Gastrocnemius medialis (tissue), 4 donors: ENCODE measurements around the gene NSMCE1. TPM values are rescaled to one million over a fixed set of nuclear protein-coding genes. Genes with fewer than 3 reads are reported as not detected.

Source experiments
- ATAC-seq, 2 donors: fragments of 150-250 bp; one replicate each; pipeline ENCODE4 v1.9.1; 2016
- DNase-seq, 2 donors: peaks; one replicate each; pipeline ENCODE4 v3.0.0-alpha.2; 2019
- H3K27ac ChIP-seq, 4 donors: fragments of 200-600 bp; sonication (generic); 1 replicate in 1 of 4; 2 replicates in 3 of 4; pipeline ENCODE4 v1.5.1; 2016 to 2018; ENCODE audit warnings: mild to moderate bottlenecking in 2 of 4, moderate library complexity in 1 of 4
- H3K27me3 ChIP-seq, 3 donors: fragments of 200-600 bp; sonication (generic) in 2 of 3; 1 replicate in 1 of 3; 2 replicates in 2 of 3; pipeline versions ENCODE4 v1.5.1 to v1.6.0; 2016 to 2019; ENCODE audit warnings: mild to moderate bottlenecking in 1 of 3, moderate library complexity in 1 of 3
- H3K36me3 ChIP-seq, 2 donors: fragments of 200-600 bp; sonication (generic) in 1 of 2; one replicate each; pipeline ENCODE4 v1.5.1; 2017 to 2018
- H3K4me1 ChIP-seq, 2 donors: fragments of 200-600 bp; sonication (generic) in 1 of 2; one replicate each; pipeline ENCODE4 v1.5.1; 2016 to 2017; ENCODE audit warnings: mild to moderate bottlenecking in 2 of 2
- H3K4me3 ChIP-seq, 4 donors: fragments of 200-600 bp; sonication (generic) in 3 of 4; 1 replicate in 1 of 4; 2 replicates in 3 of 4; pipeline ENCODE4 v1.5.1; 2016 to 2019; ENCODE audit warnings: mild to moderate bottlenecking in 2 of 4
- H3K9me3 ChIP-seq, 3 donors: fragments of 200-600 bp; sonication (generic) in 2 of 3; 1 replicate in 1 of 3; 2 replicates in 2 of 3; pipeline ENCODE4 v1.5.1; 2016 to 2019
- POLR2A ChIP-seq, 2 donors: fragments of 450-650 bp; IDR thresholded peaks; one replicate each; pipeline ENCODE4 v1.6.1; 2017; ENCODE audit warnings: antibody characterized with exemption in 2 of 2, mild to moderate bottlenecking in 2 of 2, moderate library complexity in 2 of 2
- in situ Hi-C, 4 donors: fragments of 200-750 bp; cut with MboI; loops; one replicate each; pipeline versions ENCODE4 v1.15.0 to v1.8.0; 2017; ENCODE audit warnings: low sequenced_read_pairs in 4 of 4
- intact Hi-C: fragments of 100-400 bp; cut with DNase I; formaldehyde crosslinking; loops from one replicate; pipeline ENCODE4 v1.15.1; 2023; ENCODE audit warnings: low total_unique reads
- total RNA-seq, 4 donors: library from RNA; depleted of rRNA; stranded (reverse); fragments of >200 nt; gene quantifications; one replicate each; pipeline versions ENCODE4 v1.1.0 to v1.2.3, GENCODE V29; 2016
- TF ChIP-seq, protein P1 (sequence below), 5 experiments: fragments of 450-650 bp in 3 of 5; fragments of 200-600 bp in 2 of 5; sonication (generic) in 2 of 5; IDR thresholded peaks in 4 of 5; conservative IDR thresholded peaks in 1 of 5; 1 replicate in 4 of 5; 2 replicates in 1 of 5; pipeline ENCODE4 v1.5.1; 2016 to 2019; ENCODE audit warnings: antibody characterized with exemption in 5 of 5, mild to moderate bottlenecking in 3 of 5, moderate library complexity in 3 of 5

NSMCE1 gene
- total RNA-seq, 4 donors from 2014 or later = 20.2 to 29.1 (median 22.0) TPM

DNA sequence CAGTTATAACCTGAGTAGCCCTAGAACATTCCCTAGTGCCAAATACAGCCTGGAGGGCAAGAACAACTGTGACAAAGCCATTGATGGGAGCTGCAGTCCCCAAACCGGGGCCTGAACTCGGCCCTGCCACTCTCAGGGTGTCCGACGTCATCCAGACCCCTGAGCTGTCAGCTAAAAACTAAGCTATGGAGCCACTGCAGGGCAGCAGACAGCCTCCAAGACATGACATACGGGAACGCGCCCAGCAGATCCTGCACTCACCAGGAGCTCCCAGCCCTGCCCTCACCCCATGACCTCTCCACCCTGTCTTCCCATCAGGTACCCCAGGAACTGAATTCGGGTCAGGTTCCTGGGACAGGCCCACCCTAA, 36.9 kb downstream of the NSMCE1 start:
- TF ChIP-seq, protein P1, sequence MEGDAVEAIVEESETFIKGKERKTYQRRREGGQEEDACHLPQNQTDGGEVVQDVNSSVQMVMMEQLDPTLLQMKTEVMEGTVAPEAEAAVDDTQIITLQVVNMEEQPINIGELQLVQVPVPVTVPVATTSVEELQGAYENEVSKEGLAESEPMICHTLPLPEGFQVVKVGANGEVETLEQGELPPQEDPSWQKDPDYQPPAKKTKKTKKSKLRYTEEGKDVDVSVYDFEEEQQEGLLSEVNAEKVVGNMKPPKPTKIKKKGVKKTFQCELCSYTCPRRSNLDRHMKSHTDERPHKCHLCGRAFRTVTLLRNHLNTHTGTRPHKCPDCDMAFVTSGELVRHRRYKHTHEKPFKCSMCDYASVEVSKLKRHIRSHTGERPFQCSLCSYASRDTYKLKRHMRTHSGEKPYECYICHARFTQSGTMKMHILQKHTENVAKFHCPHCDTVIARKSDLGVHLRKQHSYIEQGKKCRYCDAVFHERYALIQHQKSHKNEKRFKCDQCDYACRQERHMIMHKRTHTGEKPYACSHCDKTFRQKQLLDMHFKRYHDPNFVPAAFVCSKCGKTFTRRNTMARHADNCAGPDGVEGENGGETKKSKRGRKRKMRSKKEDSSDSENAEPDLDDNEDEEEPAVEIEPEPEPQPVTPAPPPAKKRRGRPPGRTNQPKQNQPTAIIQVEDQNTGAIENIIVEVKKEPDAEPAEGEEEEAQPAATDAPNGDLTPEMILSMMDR (IDR thresholded peaks at IDR 0.05 in 4 of 5, conservative IDR thresholded peaks at IDR 0.05 in 1 of 5) = no peak
- TF ChIP-seq POLR2A (IDR thresholded peaks at IDR 0.05) = no peak
- intact Hi-C loops = no loop called here
- Histone ChIP-seq H3K4me3 (no peak overlapping the region), H3K4me1 (peaks cover 20 to 28% of the 10 kb centered on the region in 2 donors), H3K27ac (no peak overlapping the region), H3K36me3 (peaks cover 0 to 9% of the 10 kb centered on the region in 2 donors), H3K27me3 (no peaks in the 10 kb centered on the region), H3K9me3 (no peaks in the 10 kb centered on the region)
- in situ Hi-C loops = loop anchor here in 2 of 4 donors (5.0 to 25.0 kb wide), 2 partner anchors 131 kb away; no protein-coding TSS in a partner anchor
- ATAC-seq (no peak), DNase-seq (no peak)

DNA sequence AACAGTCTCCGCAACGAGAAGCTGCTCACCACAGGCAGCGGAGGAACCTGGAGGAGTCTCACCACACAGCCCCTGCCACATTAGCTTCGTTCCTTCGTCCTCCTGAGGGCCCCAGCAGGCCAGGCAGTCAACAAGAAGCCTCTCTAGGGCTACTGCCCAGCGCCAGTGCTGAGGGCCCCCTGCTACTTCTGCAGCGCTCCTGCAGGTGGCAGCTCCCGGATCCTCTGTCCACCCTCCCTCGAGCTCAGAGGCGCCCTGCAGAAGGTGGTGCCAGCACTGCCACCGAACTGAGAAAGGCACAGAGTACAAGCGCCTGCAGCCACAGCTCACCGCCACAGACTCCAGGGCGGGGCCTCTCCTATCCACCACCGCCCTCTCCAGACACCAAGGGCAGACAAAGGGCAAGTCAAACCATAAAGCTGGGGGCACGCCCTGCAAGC, 38.0 kb downstream of the NSMCE1 start:
- DNase-seq = no peak
- H3K4me1 ChIP-seq = peaks cover 20% of the 10 kb centered on the region in 2 donors

DNA sequence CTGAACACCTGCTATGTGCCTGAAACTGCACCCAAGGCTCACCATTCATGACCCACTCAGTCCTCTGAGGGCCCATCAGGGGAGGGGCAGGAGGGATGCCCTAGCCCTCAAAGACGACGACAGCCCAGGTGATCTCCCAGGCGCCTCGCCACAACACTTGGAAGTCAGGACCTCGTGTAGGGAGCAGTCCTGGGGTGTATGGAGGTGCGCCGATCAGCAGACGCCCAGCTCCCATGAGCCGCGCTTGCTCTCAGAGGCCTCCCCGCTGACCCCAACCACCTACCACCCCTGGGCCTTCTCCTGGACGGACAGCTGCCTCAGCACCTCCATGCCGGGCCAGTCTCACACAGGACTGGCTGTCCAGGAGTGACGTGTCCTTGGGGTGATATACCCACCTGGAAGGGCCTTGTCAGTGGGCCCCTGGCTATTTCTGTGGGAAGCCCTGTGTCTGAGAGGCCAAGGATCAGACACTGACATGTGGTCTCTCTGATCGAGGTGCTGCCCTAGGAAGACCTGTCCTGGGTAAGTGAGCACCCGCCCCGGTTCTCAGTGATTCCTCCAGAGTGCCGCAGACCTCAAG, 38.6 kb downstream of the NSMCE1 start:
- Histone ChIP-seq H3K27me3 (no peaks in the 10 kb centered on the region), H3K9me3 (no peaks in the 10 kb centered on the region), H3K4me1 (peaks cover 19 to 20% of the 10 kb centered on the region in 2 donors), H3K27ac (peak overlapping the region; percentile 48 to 72 (median 62)), H3K36me3 (peaks cover 0 to 9% of the 10 kb centered on the region in 2 donors), H3K4me3 (no peak overlapping the region)
- no peak for ATAC-seq
- DNase-seq = no peak
- intact Hi-C loops = loop anchor here (1.0 to 2.0 kb wide), 2 partner anchors 27 to 51 kb away; partner anchors contain the start of gene KDM8
- in situ Hi-C loops = loop anchor here in 2 of 4 donors (5.0 to 25.0 kb wide), 2 partner anchors 132 kb away; no protein-coding TSS in a partner anchor
- TF ChIP-seq, protein P1 (IDR thresholded peaks at IDR 0.05 in 4 of 5, conservative IDR thresholded peaks at IDR 0.05 in 1 of 5) = no peak
- TF ChIP-seq POLR2A (IDR thresholded peaks at IDR 0.05) = no peak

More for the DNA sequence above, 38.0 kb downstream of the NSMCE1 start:
- no peaks in the 10 kb centered on the region for H3K9me3 ChIP-seq
- ATAC-seq = no peak
- in situ Hi-C loops = loop anchor here in 2 of 4 donors (5.0 to 25.0 kb wide), 2 partner anchors 132 kb away; no protein-coding TSS in a partner anchor
- no peak overlapping the region for H3K4me3 ChIP-seq
- TF ChIP-seq, protein P1 (IDR thresholded peaks at IDR 0.05 in 4 of 5, conservative IDR thresholded peaks at IDR 0.05 in 1 of 5) = no peak
- no peak for TF ChIP-seq POLR2A (IDR thresholded peaks at IDR 0.05)
- H3K36me3 ChIP-seq = peaks cover 0 to 9% of the 10 kb centered on the region in 2 donors
- H3K27ac ChIP-seq = no peak overlapping the region
- H3K27me3 ChIP-seq = no peaks in the 10 kb centered on the region
- intact Hi-C loops = no loop called here

DNA sequence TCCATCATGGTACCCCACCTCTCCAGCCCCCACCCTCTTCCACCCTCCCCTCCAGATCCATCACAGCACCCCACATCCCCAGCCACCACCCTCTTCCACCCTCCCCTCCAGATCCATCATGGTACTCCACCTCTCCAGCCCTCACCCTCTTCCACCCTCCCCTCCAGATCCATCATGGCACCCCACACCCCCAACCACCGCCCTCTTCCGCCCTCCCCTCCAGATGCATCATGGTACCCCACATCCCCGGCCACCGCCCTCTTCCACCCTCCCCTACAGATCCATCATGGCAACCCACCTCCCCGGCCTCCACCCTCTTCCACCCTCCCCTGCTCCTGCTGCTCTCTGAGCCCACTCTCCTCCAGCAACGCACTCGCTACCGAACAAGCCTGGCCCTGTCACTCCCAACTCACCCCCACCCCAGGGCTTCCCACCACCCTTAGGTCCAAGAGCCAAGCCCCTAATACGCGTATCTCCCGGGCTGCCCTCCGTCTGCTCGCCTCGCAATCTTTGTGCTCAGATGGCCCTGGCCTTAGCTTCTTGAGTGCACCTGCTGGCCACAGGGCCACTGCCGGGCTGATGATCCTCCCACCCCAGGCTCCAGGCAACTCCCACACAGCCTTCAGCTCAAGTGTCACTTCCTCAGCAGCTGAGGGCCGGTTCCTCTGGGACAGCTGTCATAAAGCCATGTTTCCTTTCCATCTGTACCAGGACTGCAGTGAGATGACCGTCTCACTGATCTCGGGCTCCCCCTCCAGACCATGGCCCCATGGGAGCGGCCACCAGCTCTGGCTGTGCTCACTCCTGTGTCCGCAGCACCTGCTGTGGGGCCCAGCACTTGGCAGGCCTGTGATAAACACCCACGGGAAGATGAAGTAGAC, 39.7 kb downstream of the NSMCE1 start:
- H3K36me3 ChIP-seq = peaks cover 0 to 9% of the 10 kb centered on the region in 2 donors
- TF ChIP-seq POLR2A (IDR thresholded peaks at IDR 0.05) = no peak
- TF ChIP-seq, protein P1 (IDR thresholded peaks at IDR 0.05 in 4 of 5, conservative IDR thresholded peaks at IDR 0.05 in 1 of 5) = peak in 2 of 5 experiments; percentile 30 to 44
- no peaks in the 10 kb centered on the region for H3K27me3 ChIP-seq
- H3K4me1 ChIP-seq = peaks cover 15% of the 10 kb centered on the region in 2 donors
- H3K4me3 ChIP-seq = no peak overlapping the region
- in situ Hi-C loops (loop anchor here in 1 of 4 donors (25.0 kb wide), 1 partner anchor 133 kb away; no protein-coding TSS in a partner anchor), intact Hi-C loops (loop anchor here (1.0 to 2.0 kb wide), 2 partner anchors 26 to 50 kb away; partner anchors contain the start of gene KDM8)
- no peaks in the 10 kb centered on the region for H3K9me3 ChIP-seq
- DNase-seq (peak; percentile 67 to 88), ATAC-seq (peak; percentile 96 to 98)
- H3K27ac ChIP-seq = peak overlapping the region; percentile 48 to 72 (median 62)
